H1 (cell line): ENCODE measurements around the gene KCNQ1. TPM values are rescaled to one million over a fixed set of nuclear protein-coding genes. Genes with fewer than 3 reads are reported as not detected.

Source experiments
- CTCF ChIA-PET: fragments of 300-600 bp; sonication (Branson Sonifier 250); formaldehyde crosslinking; loops from one replicate; lab custom pipeline; 2021; ENCODE audit not compliant: partially characterized antibody; lab: Charles Lee
- POLR2A ChIA-PET: fragments of 300-600 bp; sonication (Branson Sonifier 250); formaldehyde crosslinking; loops from one replicate; lab custom pipeline; 2021; ENCODE audit warnings: inconsistent platforms; ENCODE audit not compliant: partially characterized antibody; lab: Charles Lee
- DNase-seq, 2 experiments: peaks; one replicate each; pipeline versions ENCODE4 v3.0.0 to v3.0.0-alpha.2; 2010 to 2022; ENCODE audit warnings: low spot score in 2 of 2, low read depth in 1 of 2, mixed read lengths in 1 of 2
- FAIRE-seq: peaks from 2 replicates; lab custom pipeline; 2011; peaks lifted over from hg19 to GRCh38; lab: Jason Lieb, UNC
- H2AFZ ChIP-seq: 2 replicates; pipeline ENCODE4 v1.8.1; 2012; ENCODE audit warnings: low read length, inconsistent platforms
- H2AK5ac ChIP-seq: 2 replicates; pipeline ENCODE4 v1.6.1; 2013; ENCODE audit warnings: low read depth, low read length
- H2BK120ac ChIP-seq: replicated peaks from 2 replicates; pipeline ENCODE3; 2013; ENCODE audit warnings: low read depth, low read length, inconsistent platforms
- H2BK12ac ChIP-seq: 2 replicates; pipeline ENCODE4 v1.6.1; 2013; ENCODE audit warnings: low read depth, low read length
- H2BK15ac ChIP-seq: 2 replicates; pipeline ENCODE4 v1.6.1; 2013; ENCODE audit warnings: low read length
- H2BK20ac ChIP-seq: 2 replicates; pipeline ENCODE4 v1.6.1; 2013; ENCODE audit warnings: low read length
- H2BK5ac ChIP-seq: 2 replicates; pipeline ENCODE4 v1.6.1; 2013; ENCODE audit warnings: low read depth, low read length
- H3K14ac ChIP-seq: 2 replicates; pipeline ENCODE4 v1.6.1; 2013; ENCODE audit warnings: inconsistent platforms; ENCODE audit not compliant: insufficient read length
- H3K18ac ChIP-seq: 2 replicates; pipeline ENCODE4 v1.6.1; 2013; ENCODE audit warnings: low read length; ENCODE audit errors: extremely low read depth
- H3K23ac ChIP-seq: 2 replicates; pipeline ENCODE4 v1.6.1; 2013; ENCODE audit warnings: inconsistent platforms; ENCODE audit not compliant: insufficient read length
- H3K23me2 ChIP-seq: 2 replicates; pipeline ENCODE4 v1.6.1; 2013; ENCODE audit warnings: low read depth, low read length
- H3K27ac ChIP-seq: 2 replicates; pipeline ENCODE4 v1.6.1; 2011; ENCODE audit warnings: low read depth, low read length, inconsistent platforms
- H3K27me3 ChIP-seq, 4 experiments: replicated peaks in 1 of 4; 1 replicate in 1 of 4; 2 replicates in 3 of 4; pipeline versions ENCODE4 v1.6.1 to v1.8.1; 2011 to 2013; ENCODE audit warnings: low read length in 3 of 4, mild to moderate bottlenecking in 3 of 4, inconsistent platforms in 2 of 4, mixed read lengths in 2 of 4, moderate library complexity in 1 of 4; ENCODE audit not compliant: control insufficient read depth in 3 of 4, insufficient read depth in 3 of 4; ENCODE audit errors: extremely low read depth in 1 of 4
- H3K36me3 ChIP-seq, 4 experiments: 2 replicates each; pipeline versions ENCODE4 v1.6.1 to v1.8.1; 2011 to 2013; ENCODE audit warnings: mild to moderate bottlenecking in 4 of 4, low read length in 3 of 4, moderate library complexity in 2 of 4, control low read depth in 1 of 4, inconsistent platforms in 1 of 4; ENCODE audit not compliant: insufficient read depth in 4 of 4, control insufficient read depth in 2 of 4
- H3K4ac ChIP-seq: replicated peaks from 2 replicates; pipeline ENCODE3; 2013; ENCODE audit warnings: low read length, low read depth, mixed read lengths, inconsistent platforms; ENCODE audit not compliant: insufficient read length
- H3K4me1 ChIP-seq, 4 experiments: replicated peaks in 1 of 4; 1 replicate in 1 of 4; 2 replicates in 3 of 4; pipeline versions ENCODE4 v1.6.1 to v1.8.1; 2011 to 2013; ENCODE audit warnings: low read length in 3 of 4, inconsistent platforms in 2 of 4, mixed read lengths in 1 of 4; ENCODE audit not compliant: insufficient read depth in 4 of 4, control insufficient read depth in 3 of 4
- H3K4me2 ChIP-seq, 2 experiments: 2 replicates each; pipeline versions ENCODE4 v1.6.1 to v1.8.1; 2011 to 2013; ENCODE audit warnings: low read depth in 2 of 2, low read length in 2 of 2, control low read depth in 1 of 2, inconsistent platforms in 1 of 2, mild to moderate bottlenecking in 1 of 2; ENCODE audit not compliant: insufficient read depth in 1 of 2
- H3K4me3 ChIP-seq, 4 experiments: fragments of 200-600, 300-600 bp in 1 of 4; sonication (generic), shearing (Covaris generic), sonication (Bioruptor Twin) in 1 of 4; 2 replicates each; pipeline versions ENCODE4 v1.5.1 to v1.8.1; 2011 to 2016; ENCODE audit warnings: low read length in 4 of 4, low read depth in 3 of 4, control low read depth in 2 of 4, inconsistent platforms in 2 of 4, mild to moderate bottlenecking in 2 of 4, mixed read lengths in 1 of 4, moderate library complexity in 1 of 4; ENCODE audit not compliant: insufficient read depth in 2 of 4; ENCODE audit errors: extremely low read depth in 1 of 4
- H3K56ac ChIP-seq: replicated peaks from 2 replicates; pipeline ENCODE3; 2013; ENCODE audit warnings: low read depth, mild to moderate bottlenecking, mixed read lengths, low read length, inconsistent platforms; ENCODE audit not compliant: insufficient read length
- H3K79me1 ChIP-seq: 2 replicates; pipeline ENCODE4 v1.6.1; 2013; ENCODE audit warnings: low read depth, low read length, control low read depth
- H3K79me2 ChIP-seq, 2 experiments: 2 replicates each; pipeline versions ENCODE4 v1.6.1 to v1.8.1; 2012 to 2013; ENCODE audit warnings: low read length in 2 of 2, mild to moderate bottlenecking in 2 of 2, inconsistent platforms in 1 of 2; ENCODE audit not compliant: insufficient read depth in 2 of 2, control insufficient read depth in 1 of 2
- H3K9ac ChIP-seq, 4 experiments: replicated peaks in 1 of 4; 1 replicate in 1 of 4; 2 replicates in 3 of 4; pipeline versions ENCODE4 v1.6.1 to v1.8.1; 2011 to 2013; ENCODE audit warnings: low read depth in 3 of 4, low read length in 3 of 4, control low read depth in 2 of 4, mild to moderate bottlenecking in 2 of 4, moderate library complexity in 2 of 4, inconsistent platforms in 1 of 4; ENCODE audit errors: extremely low read depth in 1 of 4
- H3K9me3 ChIP-seq, 2 experiments: 2 replicates each; pipeline versions ENCODE4 v1.6.1 to v1.8.1; 2012 to 2013; ENCODE audit warnings: mild to moderate bottlenecking in 2 of 2, moderate library complexity in 2 of 2, control low read depth in 1 of 2, inconsistent platforms in 1 of 2, low read depth in 1 of 2, low read length in 1 of 2, mixed read lengths in 1 of 2; ENCODE audit not compliant: insufficient read depth in 2 of 2
- H4K20me1 ChIP-seq, 2 experiments: replicated peaks in 1 of 2; 2 replicates each; pipeline versions ENCODE3 to v1.8.1; 2011 to 2013; ENCODE audit warnings: inconsistent platforms in 2 of 2, low read length in 2 of 2, mild to moderate bottlenecking in 1 of 2; ENCODE audit not compliant: insufficient read depth in 2 of 2, control insufficient read depth in 1 of 2
- H4K5ac ChIP-seq: 2 replicates; pipeline ENCODE4 v1.6.1; 2013; ENCODE audit warnings: low read length, low read depth, mixed read lengths, inconsistent platforms; ENCODE audit not compliant: insufficient read length
- H4K8ac ChIP-seq: 2 replicates; pipeline ENCODE4 v1.8.0; 2013; ENCODE audit warnings: mild to moderate bottlenecking, moderate library complexity, low read length, inconsistent platforms; ENCODE audit not compliant: insufficient read depth; ENCODE audit errors: extremely low read depth
- H4K91ac ChIP-seq: replicated peaks from 2 replicates; pipeline ENCODE3; 2013; ENCODE audit warnings: low read length, mixed read lengths, inconsistent platforms; ENCODE audit not compliant: insufficient read length
- HDAC6 ChIP-seq: IDR thresholded peaks from one replicate; pipeline ENCODE4 v1.7.1; 2012; ENCODE audit warnings: low read depth, mild to moderate bottlenecking, inconsistent platforms, low read length, moderate library complexity
- JUND ChIP-seq: IDR thresholded peaks from 2 replicates; pipeline ENCODE4 v1.6.1; 2011; ENCODE audit warnings: mild to moderate bottlenecking, improper control_type of control experiment, low read length
- KDM1A ChIP-seq: fragments of 200-600, 300-600 bp; sonication (generic); IDR thresholded peaks from 2 replicates; pipeline ENCODE4 v1.7.1; 2016; ENCODE audit warnings: mild to moderate bottlenecking, low read length, borderline replicate concordance
- SAP30 ChIP-seq: fragments of 300-600 bp; sonication (generic); IDR thresholded peaks from 2 replicates; pipeline ENCODE4 v1.7.1; 2012; ENCODE audit warnings: low read length, moderate library complexity, mild to moderate bottlenecking, inconsistent platforms; ENCODE audit not compliant: insufficient read depth, insufficient replicate concordance
- TBP ChIP-seq: IDR thresholded peaks from 2 replicates; pipeline ENCODE4 v1.6.1; 2011; ENCODE audit warnings: low read depth, low read length, improper control_type of control experiment
- whole genome bisulfite sequencing, 2 experiments: shearing (Covaris generic) in 1 of 2; methylation state at CpG; one replicate each; pipeline versions ENCODE4 v1.1.6 to v1.1.7; 2013 to 2015; ENCODE audit warnings: low lambda C conversion rate in 2 of 2, mixed read lengths in 2 of 2, inconsistent platforms in 1 of 2, low coverage in 1 of 2, missing lambda C conversion rate in 1 of 2; ENCODE audit not compliant: insufficient replicate concordance in 2 of 2, insufficient coverage in 1 of 2, insufficient read length in 1 of 2; ENCODE audit errors: extremely low coverage in 1 of 2, missing lambda C conversion rate in 1 of 2; 5-methylcytosine and 5-hydroxymethylcytosine counted together
- polyA plus RNA-seq, 7 experiments: library from polyadenylated mRNA; depleted of rRNA in 3 of 7; stranded (reverse) in 5 of 7; unstranded in 2 of 7; fragments of >200 nt in 5 of 7; fragments of 200-250 nt in 2 of 7; gene quantifications; 1 replicate in 5 of 7; 2 replicates in 1 of 7; 4 replicates in 1 of 7; pipeline versions ENCODE4 v1.2.1 to v1.2.3, GENCODE V29; 2011 to 2013; ENCODE audit warnings: missing spikeins in 2 of 7, mixed read lengths in 2 of 7
- total RNA-seq: library from RNA; stranded (reverse); fragmentation: NEBNext Ultra II Directional; extraction: Animal tissue kit (Norgen Biotek cat#: 25700); gene quantifications from 2 replicates; pipeline ENCODE4 v1.2.1, GENCODE V29; 2021

KCNQ1 gene
- total and polyA plus RNA-seq, 2 of the 8 experiments (the other 6 are each of a cell fraction or from before 2014, with no cell fraction given), result 1.9 to 2.0 TPM

DNA sequence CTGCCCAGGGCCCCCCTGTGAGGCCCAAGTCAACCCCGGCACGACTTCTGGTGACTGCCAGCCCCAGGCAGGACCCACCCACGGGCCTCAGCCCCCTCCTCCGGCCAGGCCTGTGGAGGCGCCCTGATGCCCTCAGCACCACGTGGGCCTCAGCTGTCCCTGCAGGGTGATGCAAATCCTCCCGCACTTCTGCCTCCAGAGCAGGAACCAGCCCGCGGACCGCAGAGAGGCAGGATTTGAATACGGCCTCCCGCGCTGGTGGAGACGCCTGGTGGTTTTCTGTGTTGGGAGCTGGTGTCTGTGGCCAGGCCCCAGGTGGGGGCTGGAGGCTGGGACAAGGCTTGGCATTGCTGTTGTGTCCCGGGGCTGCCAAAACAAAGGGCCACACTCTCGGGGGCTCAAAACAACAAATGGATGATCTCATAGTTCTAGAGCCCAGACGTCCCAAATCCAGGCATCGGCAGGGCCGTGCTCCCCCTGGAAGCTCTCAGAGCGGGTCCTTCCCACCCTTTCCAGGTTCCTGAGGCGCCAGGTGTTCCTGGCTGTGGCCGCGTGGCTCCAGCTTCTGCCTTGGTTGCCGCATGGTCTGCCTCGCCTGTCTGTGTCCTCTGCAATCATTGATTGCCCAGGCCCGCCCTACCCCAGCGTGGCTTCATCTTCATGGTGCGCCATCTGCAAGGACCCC is 19.9 kb upstream of the KCNQ1 start:
- no peak overlapping the region for H2BK12ac ChIP-seq
- peaks cover 0 to 6% (median 0%) of the 10 kb centered on the region in 4 experiments; a peak in 2 of 7 replicates for H3K27me3 ChIP-seq
- H3K56ac ChIP-seq, result no peak overlapping the region
- H4K20me1 ChIP-seq, result peaks cover 0 to 14% of the 10 kb centered on the region in 2 experiments
- no peak for DNase-seq
- no peak overlapping the region for H4K91ac ChIP-seq
- no peak overlapping the region for H3K14ac ChIP-seq
- no peak overlapping the region for H2AFZ ChIP-seq
- CTCF ChIA-PET, result interaction anchor here (0.6 to 11.5 kb wide), 7 partner anchors 12 to 536 kb away, joined by 3 to 359 read pairs (median 4); no protein-coding TSS in a partner anchor
- H2BK20ac ChIP-seq, result no peak overlapping the region
- no peak overlapping the region for H3K18ac ChIP-seq
- H3K36me3 ChIP-seq, result no peaks in the 10 kb centered on the region
- H3K9me3 ChIP-seq, result no peaks in the 10 kb centered on the region; a peak in 1 of 4 replicates
- no peak overlapping the region for H2BK120ac ChIP-seq
- no peak overlapping the region for H3K27ac ChIP-seq
- no peak overlapping the region; the same call in 1 of the 2 replicates for H4K8ac ChIP-seq
- no peak overlapping the region for H3K4ac ChIP-seq
- no peak overlapping the region for H2AK5ac ChIP-seq
- TF ChIP-seq SAP30, result no peak
- TF ChIP-seq TBP, result no peak
- no peak for TF ChIP-seq KDM1A
- no peak for TF ChIP-seq JUND
- no peak for TF ChIP-seq HDAC6
- H4K5ac ChIP-seq, result no peak overlapping the region
- H3K4me3 ChIP-seq, result no peak overlapping the region
- H3K9ac ChIP-seq, result no peak overlapping the region
- peaks cover 0 to 2% (median 0%) of the 10 kb centered on the region in 4 experiments; a peak in 1 of 7 replicates for H3K4me1 ChIP-seq
- H2BK15ac ChIP-seq, result no peak overlapping the region
- no peak for FAIRE-seq
- 88% methylated on average over 27 of the region's 28 CpGs; no CpG with 5 or more reads in 1 of the 2 experiments for WGBS, 2 experiments
- peaks cover 13% of the 10 kb centered on the region; the same call in 1 of the 2 replicates for H3K23me2 ChIP-seq
- no peaks in the 10 kb centered on the region for H3K79me2 ChIP-seq
- H3K4me2 ChIP-seq, result no peak overlapping the region
- H2BK5ac ChIP-seq, result no peak overlapping the region
- H3K79me1 ChIP-seq, result no peaks in the 10 kb centered on the region
- POLR2A ChIA-PET, result interaction anchor here (0.9 kb wide), 1 partner anchor 20 kb away, joined by 3 read pairs; no protein-coding TSS in a partner anchor
- H3K23ac ChIP-seq, result no peak overlapping the region
